Trophoblast cell (in vitro differentiated cells and primary cell): ENCODE data around the gene ERV3-1.
A peak's percentile ranks its signal among the peaks of the same experiment; 100 is the strongest.

ENCODE experiments used
- DNase-seq, 2 donors: peaks; one replicate each; pipeline ENCODE4 v3.0.0-alpha.2; 2016
- H2AFZ ChIP-seq: 2 replicates; pipeline ENCODE4 v1.6.1; 2013; ENCODE audit warnings: low read length, moderate library complexity, mild to moderate bottlenecking; ENCODE audit not compliant: insufficient read depth, poor library complexity
- H2AK5ac ChIP-seq: 2 replicates; pipeline ENCODE4 v1.6.1; 2013; ENCODE audit warnings: mild to moderate bottlenecking, low read length
- H2BK120ac ChIP-seq: 2 replicates; pipeline ENCODE4 v1.6.1; 2013; ENCODE audit warnings: low read length, mild to moderate bottlenecking, moderate library complexity; ENCODE audit not compliant: insufficient read depth, poor library complexity
- H2BK12ac ChIP-seq: 2 replicates; pipeline ENCODE4 v1.6.1; 2013; ENCODE audit warnings: mild to moderate bottlenecking, low read length, moderate library complexity
- H2BK5ac ChIP-seq: 2 replicates; pipeline ENCODE4 v1.6.1; 2013; ENCODE audit warnings: low read length, low read depth, moderate library complexity, mild to moderate bottlenecking; ENCODE audit not compliant: poor library complexity
- H3K14ac ChIP-seq: 2 replicates; pipeline ENCODE4 v1.6.1; 2013; ENCODE audit warnings: mild to moderate bottlenecking, low read length
- H3K18ac ChIP-seq: 2 replicates; pipeline ENCODE4 v1.6.1; 2013; ENCODE audit warnings: mild to moderate bottlenecking, low read length
- H3K23ac ChIP-seq: 2 replicates; pipeline ENCODE4 v1.6.1; 2013; ENCODE audit warnings: low read length
- H3K27ac ChIP-seq: 2 replicates; pipeline ENCODE4 v1.5.1; 2013; ENCODE audit warnings: low read depth, mild to moderate bottlenecking, inconsistent platforms, low read length, moderate library complexity
- H3K27me3 ChIP-seq: 2 replicates; pipeline ENCODE4 v1.6.1; 2013; ENCODE audit warnings: inconsistent platforms, mild to moderate bottlenecking, low read length, moderate library complexity; ENCODE audit not compliant: insufficient read depth
- H3K36me3 ChIP-seq, 2 experiments: 1 replicate in 1 of 2; 2 replicates in 1 of 2; pipeline ENCODE4 v1.6.1; 2013; ENCODE audit warnings: low read length in 2 of 2, mild to moderate bottlenecking in 2 of 2, moderate library complexity in 1 of 2; ENCODE audit not compliant: insufficient read depth in 2 of 2, control insufficient read depth in 1 of 2
- H3K4ac ChIP-seq: 2 replicates; pipeline ENCODE4 v1.6.1; 2013; ENCODE audit warnings: low read depth, mild to moderate bottlenecking, low read length, moderate library complexity
- H3K4me1 ChIP-seq, 2 experiments: 1 replicate in 1 of 2; 2 replicates in 1 of 2; pipeline ENCODE4 v1.6.1; 2013; ENCODE audit warnings: low read length in 2 of 2, mild to moderate bottlenecking in 2 of 2, moderate library complexity in 1 of 2; ENCODE audit not compliant: insufficient read depth in 2 of 2, control insufficient read depth in 1 of 2
- H3K4me2 ChIP-seq: 2 replicates; pipeline ENCODE4 v1.6.1; 2013; ENCODE audit warnings: inconsistent platforms, mild to moderate bottlenecking, low read length, moderate library complexity
- H3K4me3 ChIP-seq: 2 replicates; pipeline ENCODE4 v1.5.1; 2013; ENCODE audit warnings: mild to moderate bottlenecking, low read depth, low read length, inconsistent platforms
- H3K79me1 ChIP-seq: one replicate; pipeline ENCODE4 v1.6.1; 2013; ENCODE audit warnings: low read length
- H3K79me2 ChIP-seq: 2 replicates; pipeline ENCODE4 v1.6.1; 2013; ENCODE audit warnings: low read length, mild to moderate bottlenecking; ENCODE audit not compliant: control insufficient read depth, insufficient read depth, poor library complexity
- H3K9ac ChIP-seq: 2 replicates; pipeline ENCODE4 v1.6.1; 2013; ENCODE audit warnings: mild to moderate bottlenecking, low read length
- H3K9me3 ChIP-seq: 2 replicates; pipeline ENCODE4 v1.6.1; 2013; ENCODE audit warnings: low read depth, mild to moderate bottlenecking, control low read depth, inconsistent platforms, low read length; ENCODE audit not compliant: insufficient read depth
- H4K12ac ChIP-seq: 2 replicates; pipeline ENCODE4 v1.6.1; 2013; ENCODE audit warnings: low read depth, mild to moderate bottlenecking, low read length, moderate library complexity
- H4K8ac ChIP-seq: 2 replicates; pipeline ENCODE4 v1.6.1; 2013; ENCODE audit warnings: low read depth, mild to moderate bottlenecking, low read length, moderate library complexity
- H4K91ac ChIP-seq: one replicate; pipeline ENCODE4 v1.6.1; 2013; ENCODE audit warnings: low read depth, mild to moderate bottlenecking, low read length, moderate library complexity
- WGBS: extraction: QIAGEN DNeasy Blood & Tissue Kit; methylation state at CpG from one replicate; pipeline ENCODE4 v1.1.7; 2013; ENCODE audit warnings: missing lambda C conversion rate; ENCODE audit not compliant: insufficient read length, insufficient coverage; ENCODE audit errors: extremely low coverage; 5-methylcytosine and 5-hydroxymethylcytosine counted together

ERV3-1 gene

GRCh38 chr7:64990216-64990615 is 16.3 kb downstream of the ERV3-1 start:
- no peak overlapping the region for H2BK120ac ChIP-seq
- H3K18ac ChIP-seq = no peak overlapping the region
- H3K4me2 ChIP-seq = no peak overlapping the region
- DNase-seq = peak; percentile 16 to 71
- H2BK5ac ChIP-seq = no peak overlapping the region
- no peak overlapping the region for H2AK5ac ChIP-seq
- H3K79me1 ChIP-seq = no peaks in the 10 kb centered on the region
- H3K36me3 ChIP-seq = peaks cover 30 to 43% of the 10 kb centered on the region in 2 experiments
- H3K9ac ChIP-seq = no peak overlapping the region
- no CpG with 5 or more reads among the region's 7 CpGs for WGBS
- no peak overlapping the region for H4K91ac ChIP-seq
- H3K4me1 ChIP-seq = no peaks in the 10 kb centered on the region
- no peak overlapping the region for H3K27ac ChIP-seq
- no peak overlapping the region for H4K8ac ChIP-seq
- no peak overlapping the region for H3K4me3 ChIP-seq
- no peak overlapping the region for H3K4ac ChIP-seq
- H3K9me3 ChIP-seq = peaks cover 32% of the 10 kb centered on the region
- no peak overlapping the region for H2AFZ ChIP-seq
- H3K79me2 ChIP-seq = no peaks in the 10 kb centered on the region
- no peaks in the 10 kb centered on the region for H3K27me3 ChIP-seq
- no peak overlapping the region for H3K14ac ChIP-seq
- H2BK12ac ChIP-seq = no peak overlapping the region
- H3K23ac ChIP-seq = no peak overlapping the region
- H4K12ac ChIP-seq = no peak overlapping the region

- Histone ChIP-seq H2BK5ac (no peak overlapping the region), H3K4me3 (no peak overlapping the region), H3K27ac (no peak overlapping the region), H3K23ac (no peak overlapping the region), H4K12ac (no peak overlapping the region), H4K8ac (no peak overlapping the region), H2BK12ac (no peak overlapping the region), H3K9ac (no peak overlapping the region), H3K14ac (no peak overlapping the region), H2AFZ (no peak overlapping the region), H3K27me3 (no peaks in the 10 kb centered on the region), H3K4me1 (no peaks in the 10 kb centered on the region), H2BK120ac (no peak overlapping the region), H3K36me3 (peaks cover 3 to 10% of the 10 kb centered on the region in 2 experiments), H3K9me3 (peaks cover 2% of the 10 kb centered on the region), H3K79me2 (no peaks in the 10 kb centered on the region), H4K91ac (no peak overlapping the region), H2AK5ac (no peak overlapping the region), H3K18ac (no peak overlapping the region), H3K4ac (no peak overlapping the region), H3K4me2 (no peak overlapping the region), H3K79me1 (no peaks in the 10 kb centered on the region)
- no peak for DNase-seq
- WGBS = no CpG with 5 or more reads among the region's 5 CpGs
Measured at GRCh38 chr7:64978497-64979203, 27.8 kb downstream of the ERV3-1 start.

DNA sequence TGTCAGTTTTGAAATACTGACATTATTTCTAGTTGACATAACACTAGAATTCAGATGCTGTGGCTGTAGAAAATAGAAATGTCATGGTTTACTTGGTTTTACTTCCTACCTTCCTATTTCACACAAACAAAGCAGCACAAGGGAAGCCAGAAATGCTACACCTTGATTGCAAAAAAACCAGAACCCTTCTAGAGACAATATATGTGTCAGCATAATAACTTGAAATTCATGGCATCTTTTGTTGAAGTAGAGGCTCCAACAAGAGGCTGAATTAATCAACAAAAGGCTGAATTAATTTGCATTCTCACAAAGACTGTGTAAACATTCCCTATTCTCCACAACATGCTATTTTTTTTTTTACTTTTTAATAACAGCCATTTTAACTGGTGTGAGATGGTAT is 40.9 kb downstream of the ERV3-1 start:
- no peak overlapping the region for H2AK5ac ChIP-seq
- no peak overlapping the region for H2BK5ac ChIP-seq
- no peak overlapping the region for H3K27ac ChIP-seq
- H4K8ac ChIP-seq = no peak overlapping the region
- no peak overlapping the region for H3K23ac ChIP-seq
- H3K4me1 ChIP-seq = no peaks in the 10 kb centered on the region
- H3K4ac ChIP-seq = no peak overlapping the region
- H2BK12ac ChIP-seq = no peak overlapping the region
- no peak overlapping the region for H4K91ac ChIP-seq
- no peak overlapping the region for H3K4me2 ChIP-seq
- no peak overlapping the region for H3K14ac ChIP-seq
- H3K36me3 ChIP-seq = peaks cover 0 to 1% of the 10 kb centered on the region in 2 experiments
- H3K4me3 ChIP-seq = no peak overlapping the region
- H3K9me3 ChIP-seq = no peaks in the 10 kb centered on the region
- H3K27me3 ChIP-seq = no peaks in the 10 kb centered on the region
- H3K79me2 ChIP-seq = no peaks in the 10 kb centered on the region
- no peaks in the 10 kb centered on the region for H3K79me1 ChIP-seq
- H2BK120ac ChIP-seq = no peak overlapping the region
- no peak overlapping the region for H2AFZ ChIP-seq
- H4K12ac ChIP-seq = no peak overlapping the region
- no peak overlapping the region for H3K9ac ChIP-seq
- no peak overlapping the region for H3K18ac ChIP-seq
- DNase-seq = no peak

DNA sequence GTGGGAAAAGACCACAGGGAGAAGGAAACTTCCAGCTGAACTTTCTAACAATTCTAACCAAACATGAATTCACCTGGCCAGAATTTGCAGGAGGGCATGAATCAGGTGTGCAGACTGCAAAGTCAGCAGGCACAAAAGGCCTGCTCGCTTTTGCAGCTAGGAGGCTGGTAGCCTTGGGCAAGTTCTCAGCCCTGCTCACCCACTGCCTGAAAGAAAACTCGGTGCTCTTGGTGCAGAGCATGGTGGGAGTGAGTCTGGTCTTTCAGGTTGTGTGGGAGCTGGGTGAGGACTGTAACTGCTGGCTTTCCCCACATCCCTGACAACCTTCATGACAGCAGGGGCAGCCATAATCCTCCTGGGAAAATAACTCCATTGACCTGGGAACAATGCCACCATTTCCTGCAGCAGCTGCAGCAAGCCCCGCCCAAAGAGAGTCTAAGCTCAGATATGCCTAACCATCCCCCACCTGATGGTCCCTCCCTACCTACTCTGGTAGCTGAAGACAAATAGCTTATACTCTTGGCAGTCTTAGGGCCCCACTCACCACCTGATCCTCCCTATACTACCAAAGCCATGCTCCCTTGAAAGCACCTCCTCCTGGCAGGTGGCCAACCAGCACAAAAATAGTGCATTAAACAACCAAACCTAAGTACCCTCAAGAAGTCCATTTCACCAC is 47.3 kb downstream of the ERV3-1 start:
- no peaks in the 10 kb centered on the region for H3K36me3 ChIP-seq
- DNase-seq = no peak
- H3K9ac ChIP-seq = no peak overlapping the region
- no peak overlapping the region for H3K18ac ChIP-seq
- no peaks in the 10 kb centered on the region for H3K4me1 ChIP-seq
- no peaks in the 10 kb centered on the region for H3K79me2 ChIP-seq
- WGBS = no CpG with 5 or more reads among the region's 3 CpGs
- no peak overlapping the region for H2BK120ac ChIP-seq
- no peak overlapping the region for H3K4ac ChIP-seq
- no peak overlapping the region for H2BK5ac ChIP-seq
- H4K8ac ChIP-seq = no peak overlapping the region
- H3K9me3 ChIP-seq = peaks cover 2% of the 10 kb centered on the region
- H4K12ac ChIP-seq = no peak overlapping the region
- no peak overlapping the region for H3K23ac ChIP-seq
- no peak overlapping the region for H3K4me2 ChIP-seq
- no peak overlapping the region for H3K27ac ChIP-seq
- no peak overlapping the region for H2BK12ac ChIP-seq
- H3K4me3 ChIP-seq = no peak overlapping the region
- no peak overlapping the region for H2AFZ ChIP-seq
- H3K79me1 ChIP-seq = no peaks in the 10 kb centered on the region
- H2AK5ac ChIP-seq = no peak overlapping the region
- no peak overlapping the region for H4K91ac ChIP-seq
- H3K14ac ChIP-seq = no peak overlapping the region
- no peaks in the 10 kb centered on the region for H3K27me3 ChIP-seq
